H1 (cell line): Measurements from ENCODE around the gene FGFBP3. TPM values are rescaled to one million over a fixed set of nuclear protein-coding genes. Genes with fewer than 3 reads are reported as not detected.

Experiments
- CTCF ChIA-PET: fragments of 300-600 bp; sonication (Branson Sonifier 250); formaldehyde crosslinking; loops from one replicate; lab custom pipeline; 2021; ENCODE audit not compliant: partially characterized antibody; lab: Charles Lee
- POLR2A ChIA-PET: fragments of 300-600 bp; sonication (Branson Sonifier 250); formaldehyde crosslinking; loops from one replicate; lab custom pipeline; 2021; ENCODE audit warnings: inconsistent platforms; ENCODE audit not compliant: partially characterized antibody; lab: Charles Lee
- DNase-seq, 2 experiments: peaks; one replicate each; pipeline versions ENCODE4 v3.0.0 to v3.0.0-alpha.2; 2010 to 2022; ENCODE audit warnings: low spot score in 2 of 2, low read depth in 1 of 2, mixed read lengths in 1 of 2
- FAIRE-seq: peaks from 2 replicates; lab custom pipeline; 2011; peaks lifted over from hg19 to GRCh38; lab: Jason Lieb, UNC
- H2AFZ ChIP-seq: 2 replicates; pipeline ENCODE4 v1.8.1; 2012; ENCODE audit warnings: low read length, inconsistent platforms
- H2AK5ac ChIP-seq: 2 replicates; pipeline ENCODE4 v1.6.1; 2013; ENCODE audit warnings: low read depth, low read length
- H2BK120ac ChIP-seq: replicated peaks from 2 replicates; pipeline ENCODE3; 2013; ENCODE audit warnings: low read depth, low read length, inconsistent platforms
- H2BK12ac ChIP-seq: 2 replicates; pipeline ENCODE4 v1.6.1; 2013; ENCODE audit warnings: low read depth, low read length
- H2BK15ac ChIP-seq: 2 replicates; pipeline ENCODE4 v1.6.1; 2013; ENCODE audit warnings: low read length
- H2BK20ac ChIP-seq: 2 replicates; pipeline ENCODE4 v1.6.1; 2013; ENCODE audit warnings: low read length
- H2BK5ac ChIP-seq: 2 replicates; pipeline ENCODE4 v1.6.1; 2013; ENCODE audit warnings: low read depth, low read length
- H3K14ac ChIP-seq: 2 replicates; pipeline ENCODE4 v1.6.1; 2013; ENCODE audit warnings: inconsistent platforms; ENCODE audit not compliant: insufficient read length
- H3K18ac ChIP-seq: 2 replicates; pipeline ENCODE4 v1.6.1; 2013; ENCODE audit warnings: low read length; ENCODE audit errors: extremely low read depth
- H3K23ac ChIP-seq: 2 replicates; pipeline ENCODE4 v1.6.1; 2013; ENCODE audit warnings: inconsistent platforms; ENCODE audit not compliant: insufficient read length
- H3K23me2 ChIP-seq: 2 replicates; pipeline ENCODE4 v1.6.1; 2013; ENCODE audit warnings: low read depth, low read length
- H3K27ac ChIP-seq: 2 replicates; pipeline ENCODE4 v1.6.1; 2011; ENCODE audit warnings: low read depth, low read length, inconsistent platforms
- H3K27me3 ChIP-seq, 4 experiments: replicated peaks in 1 of 4; 1 replicate in 1 of 4; 2 replicates in 3 of 4; pipeline versions ENCODE4 v1.6.1 to v1.8.1; 2011 to 2013; ENCODE audit warnings: low read length in 3 of 4, mild to moderate bottlenecking in 3 of 4, inconsistent platforms in 2 of 4, mixed read lengths in 2 of 4, moderate library complexity in 1 of 4; ENCODE audit not compliant: control insufficient read depth in 3 of 4, insufficient read depth in 3 of 4; ENCODE audit errors: extremely low read depth in 1 of 4
- H3K36me3 ChIP-seq, 4 experiments: 2 replicates each; pipeline versions ENCODE4 v1.6.1 to v1.8.1; 2011 to 2013; ENCODE audit warnings: mild to moderate bottlenecking in 4 of 4, low read length in 3 of 4, moderate library complexity in 2 of 4, control low read depth in 1 of 4, inconsistent platforms in 1 of 4; ENCODE audit not compliant: insufficient read depth in 4 of 4, control insufficient read depth in 2 of 4
- H3K4ac ChIP-seq: replicated peaks from 2 replicates; pipeline ENCODE3; 2013; ENCODE audit warnings: low read length, low read depth, mixed read lengths, inconsistent platforms; ENCODE audit not compliant: insufficient read length
- H3K4me1 ChIP-seq, 4 experiments: replicated peaks in 1 of 4; 1 replicate in 1 of 4; 2 replicates in 3 of 4; pipeline versions ENCODE4 v1.6.1 to v1.8.1; 2011 to 2013; ENCODE audit warnings: low read length in 3 of 4, inconsistent platforms in 2 of 4, mixed read lengths in 1 of 4; ENCODE audit not compliant: insufficient read depth in 4 of 4, control insufficient read depth in 3 of 4
- H3K4me2 ChIP-seq, 2 experiments: 2 replicates each; pipeline versions ENCODE4 v1.6.1 to v1.8.1; 2011 to 2013; ENCODE audit warnings: low read depth in 2 of 2, low read length in 2 of 2, control low read depth in 1 of 2, inconsistent platforms in 1 of 2, mild to moderate bottlenecking in 1 of 2; ENCODE audit not compliant: insufficient read depth in 1 of 2
- H3K4me3 ChIP-seq, 4 experiments: fragments of 200-600, 300-600 bp in 1 of 4; sonication (generic), shearing (Covaris generic), sonication (Bioruptor Twin) in 1 of 4; 2 replicates each; pipeline versions ENCODE4 v1.5.1 to v1.8.1; 2011 to 2016; ENCODE audit warnings: low read length in 4 of 4, low read depth in 3 of 4, control low read depth in 2 of 4, inconsistent platforms in 2 of 4, mild to moderate bottlenecking in 2 of 4, mixed read lengths in 1 of 4, moderate library complexity in 1 of 4; ENCODE audit not compliant: insufficient read depth in 2 of 4; ENCODE audit errors: extremely low read depth in 1 of 4
- H3K56ac ChIP-seq: replicated peaks from 2 replicates; pipeline ENCODE3; 2013; ENCODE audit warnings: low read depth, mild to moderate bottlenecking, mixed read lengths, low read length, inconsistent platforms; ENCODE audit not compliant: insufficient read length
- H3K79me1 ChIP-seq: 2 replicates; pipeline ENCODE4 v1.6.1; 2013; ENCODE audit warnings: low read depth, low read length, control low read depth
- H3K79me2 ChIP-seq, 2 experiments: 2 replicates each; pipeline versions ENCODE4 v1.6.1 to v1.8.1; 2012 to 2013; ENCODE audit warnings: low read length in 2 of 2, mild to moderate bottlenecking in 2 of 2, inconsistent platforms in 1 of 2; ENCODE audit not compliant: insufficient read depth in 2 of 2, control insufficient read depth in 1 of 2
- H3K9ac ChIP-seq, 4 experiments: replicated peaks in 1 of 4; 1 replicate in 1 of 4; 2 replicates in 3 of 4; pipeline versions ENCODE4 v1.6.1 to v1.8.1; 2011 to 2013; ENCODE audit warnings: low read depth in 3 of 4, low read length in 3 of 4, control low read depth in 2 of 4, mild to moderate bottlenecking in 2 of 4, moderate library complexity in 2 of 4, inconsistent platforms in 1 of 4; ENCODE audit errors: extremely low read depth in 1 of 4
- H3K9me3 ChIP-seq, 2 experiments: 2 replicates each; pipeline versions ENCODE4 v1.6.1 to v1.8.1; 2012 to 2013; ENCODE audit warnings: mild to moderate bottlenecking in 2 of 2, moderate library complexity in 2 of 2, control low read depth in 1 of 2, inconsistent platforms in 1 of 2, low read depth in 1 of 2, low read length in 1 of 2, mixed read lengths in 1 of 2; ENCODE audit not compliant: insufficient read depth in 2 of 2
- H4K20me1 ChIP-seq, 2 experiments: replicated peaks in 1 of 2; 2 replicates each; pipeline versions ENCODE3 to v1.8.1; 2011 to 2013; ENCODE audit warnings: inconsistent platforms in 2 of 2, low read length in 2 of 2, mild to moderate bottlenecking in 1 of 2; ENCODE audit not compliant: insufficient read depth in 2 of 2, control insufficient read depth in 1 of 2
- H4K5ac ChIP-seq: 2 replicates; pipeline ENCODE4 v1.6.1; 2013; ENCODE audit warnings: low read length, low read depth, mixed read lengths, inconsistent platforms; ENCODE audit not compliant: insufficient read length
- H4K8ac ChIP-seq: 2 replicates; pipeline ENCODE4 v1.8.0; 2013; ENCODE audit warnings: mild to moderate bottlenecking, moderate library complexity, low read length, inconsistent platforms; ENCODE audit not compliant: insufficient read depth; ENCODE audit errors: extremely low read depth
- H4K91ac ChIP-seq: replicated peaks from 2 replicates; pipeline ENCODE3; 2013; ENCODE audit warnings: low read length, mixed read lengths, inconsistent platforms; ENCODE audit not compliant: insufficient read length
- CBX5 ChIP-seq: fragments of 300-800, 300-1000 bp; sonication (generic); IDR thresholded peaks from 2 replicates; pipeline ENCODE4 v1.7.1; 2016; ENCODE audit warnings: antibody characterized with exemption, low read length, low read depth
- EGR1 ChIP-seq: IDR thresholded peaks from 2 replicates; pipeline ENCODE4 v1.6.1; 2011; ENCODE audit warnings: low read depth, low read length, borderline replicate concordance
- EZH2 ChIP-seq: fragments of 200-600 bp; sonication (generic); IDR thresholded peaks from 2 replicates; pipeline ENCODE4 v1.7.1; 2012; ENCODE audit warnings: low read depth, mild to moderate bottlenecking, moderate library complexity, low read length, inconsistent platforms; ENCODE audit not compliant: severe bottlenecking
- HDAC2 ChIP-seq, 2 experiments: fragments of 300-600 bp in 1 of 2; sonication (generic) in 1 of 2; IDR thresholded peaks; 2 replicates each; pipeline ENCODE4 v1.6.1; 2011 to 2012; ENCODE audit warnings: low read depth in 2 of 2, low read length in 2 of 2, mild to moderate bottlenecking in 2 of 2, moderate library complexity in 2 of 2, borderline replicate concordance in 1 of 2, inconsistent platforms in 1 of 2
- KDM4A ChIP-seq: IDR thresholded peaks from one replicate; pipeline ENCODE4 v1.7.1; 2012; ENCODE audit warnings: low read depth, mild to moderate bottlenecking, moderate library complexity, low read length, inconsistent platforms; ENCODE audit not compliant: severe bottlenecking
- MAFK ChIP-seq: IDR thresholded peaks from 2 replicates; pipeline ENCODE4 v1.6.1; 2012; ENCODE audit warnings: low read depth, mild to moderate bottlenecking, improper control_type of control experiment, low read length
- POLR2A ChIP-seq, 2 experiments: IDR thresholded peaks; 1 replicate in 1 of 2; 2 replicates in 1 of 2; pipeline ENCODE4 v1.6.1; 2011; ENCODE audit warnings: low read depth in 2 of 2, low read length in 2 of 2, mild to moderate bottlenecking in 2 of 2; ENCODE audit errors: control extremely low read depth in 1 of 2
- RBBP5 ChIP-seq: IDR thresholded peaks from 2 replicates; pipeline ENCODE4 v1.7.1; 2012; ENCODE audit warnings: low read depth, mild to moderate bottlenecking, inconsistent platforms, low read length, moderate library complexity, borderline replicate concordance
- RNF2 ChIP-seq: fragments of 200-900, 300-1000 bp; sonication (generic); IDR thresholded peaks from 2 replicates; pipeline ENCODE4 v1.7.1; 2016; ENCODE audit warnings: borderline replicate concordance, low read depth, mild to moderate bottlenecking, antibody characterized with exemption, low read length; ENCODE audit not compliant: poor library complexity, severe bottlenecking; ENCODE audit errors: missing control alignments
- SP2 ChIP-seq: IDR thresholded peaks from 2 replicates; pipeline ENCODE4 v1.6.1; 2012; ENCODE audit warnings: mild to moderate bottlenecking, low read length, inconsistent platforms
- TAF7 ChIP-seq: optimal IDR thresholded peaks from 2 replicates; pipeline ENCODE3; 2011; ENCODE audit warnings: low read depth, mild to moderate bottlenecking, inconsistent platforms, low read length, moderate library complexity, borderline replicate concordance
- TBP ChIP-seq: IDR thresholded peaks from 2 replicates; pipeline ENCODE4 v1.6.1; 2011; ENCODE audit warnings: low read depth, low read length, improper control_type of control experiment
- YY1 ChIP-seq: IDR thresholded peaks from 2 replicates; pipeline ENCODE4 v1.6.1; 2011; ENCODE audit warnings: low read depth, mild to moderate bottlenecking, low read length
- ZNF274 ChIP-seq: IDR thresholded peaks from 2 replicates; pipeline ENCODE4 v1.7.0; 2012; ENCODE audit warnings: low read length, borderline replicate concordance; ENCODE audit errors: extremely low read depth
- WGBS, 2 experiments: shearing (Covaris generic) in 1 of 2; methylation state at CpG; one replicate each; pipeline versions ENCODE4 v1.1.6 to v1.1.7; 2013 to 2015; ENCODE audit warnings: low lambda C conversion rate in 2 of 2, mixed read lengths in 2 of 2, inconsistent platforms in 1 of 2, low coverage in 1 of 2, missing lambda C conversion rate in 1 of 2; ENCODE audit not compliant: insufficient replicate concordance in 2 of 2, insufficient coverage in 1 of 2, insufficient read length in 1 of 2; ENCODE audit errors: extremely low coverage in 1 of 2, missing lambda C conversion rate in 1 of 2; 5-methylcytosine and 5-hydroxymethylcytosine counted together
- polyA plus RNA-seq, 7 experiments: library from polyadenylated mRNA; depleted of rRNA in 3 of 7; stranded (reverse) in 5 of 7; unstranded in 2 of 7; fragments of >200 nt in 5 of 7; fragments of 200-250 nt in 2 of 7; gene quantifications; 1 replicate in 5 of 7; 2 replicates in 1 of 7; 4 replicates in 1 of 7; pipeline versions ENCODE4 v1.2.1 to v1.2.3, GENCODE V29; 2011 to 2013; ENCODE audit warnings: missing spikeins in 2 of 7, mixed read lengths in 2 of 7
- total RNA-seq: library from RNA; stranded (reverse); fragmentation: NEBNext Ultra II Directional; extraction: Animal tissue kit (Norgen Biotek cat#: 25700); gene quantifications from 2 replicates; pipeline ENCODE4 v1.2.1, GENCODE V29; 2021

The FGFBP3 gene
- total and polyA plus RNA-seq, 2 of the 8 experiments (the other 6 are each of a cell fraction or from before 2014, with no cell fraction given) = 54.6 to 115 TPM

DNA sequence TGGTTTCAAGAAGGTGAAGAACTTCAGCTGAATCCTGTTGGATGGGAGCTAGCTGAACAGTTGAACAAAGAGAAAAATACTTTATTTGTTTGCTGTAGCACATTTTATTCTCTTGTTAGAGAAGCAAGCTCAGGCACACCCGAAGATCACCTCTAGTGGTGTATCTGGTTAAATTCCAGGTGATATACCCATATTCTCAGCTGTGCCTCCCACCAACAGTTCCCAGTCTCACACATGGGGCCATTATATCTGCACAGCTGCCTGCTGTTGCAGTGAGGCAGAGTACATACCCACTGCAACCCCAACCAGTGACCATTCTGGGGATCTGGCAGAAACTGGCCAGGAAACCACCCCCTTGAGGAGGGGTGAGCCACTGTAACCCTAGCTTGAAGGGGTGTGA lies 23.5 kb upstream of the FGFBP3 start:
- Histone ChIP-seq H3K56ac (no peak overlapping the region), H3K9ac (no peak overlapping the region), H3K36me3 (peaks cover 0 to 37% (median 18%) of the 10 kb centered on the region in 4 experiments; a peak in 5 of 8 replicates), H2AK5ac (no peak overlapping the region), H3K4me2 (no peak overlapping the region), H4K8ac (no peak overlapping the region), H3K4me3 (no peak overlapping the region), H2BK5ac (no peak overlapping the region), H3K18ac (no peak overlapping the region), H3K9me3 (no peaks in the 10 kb centered on the region), H3K23me2 (no peaks in the 10 kb centered on the region), H4K91ac (no peak overlapping the region), H2BK12ac (no peak overlapping the region), H2BK15ac (no peak overlapping the region), H3K79me1 (peaks cover 8% of the 10 kb centered on the region), H3K14ac (no peak overlapping the region), H2BK20ac (no peak overlapping the region), H3K79me2 (peaks cover 9 to 90% of the 10 kb centered on the region in 2 experiments; a peak in 3 of 4 replicates), H3K27ac (no peak overlapping the region), H2AFZ (no peak overlapping the region), H3K4me1 (no peaks in the 10 kb centered on the region), H3K4ac (no peak overlapping the region), H3K27me3 (no peaks in the 10 kb centered on the region), H4K20me1 (peaks cover 13 to 17% of the 10 kb centered on the region in 2 experiments), H3K23ac (no peak overlapping the region), H4K5ac (no peak overlapping the region), H2BK120ac (no peak overlapping the region)
- 100% methylated on average over 1 of the region's 1 CpG; no CpG with 5 or more reads in 1 of the 2 experiments for WGBS, 2 experiments
- ChIA-PET CTCF (interaction anchor here (0.7 to 2.6 kb wide), 5 partner anchors 8 to 62 kb away, joined by 3 to 11 read pairs (median 3); partner anchors contain the start of gene BTAF1), POLR2A (interaction anchor here (1.9 kb wide), 1 partner anchor 9 kb away, joined by 6 read pairs; the partner anchor contains the start of gene BTAF1)
- no peak for FAIRE-seq
- DNase-seq = no peak
- TF ChIP-seq RBBP5 (no peak), YY1 (no peak), ZNF274 (no peak), EGR1 (no peak), EZH2 (no peak), KDM4A (no peak), CBX5 (no peak), MAFK (no peak), POLR2A (IDR thresholded peaks at IDR 0.05; ENCODE audit: control extremely low read depth in 1 of 2, low read depth in 2 of 2, low read length in 2 of 2) (no peak), RNF2 (no peak), HDAC2 (IDR thresholded peaks at IDR 0.05; ENCODE audit: borderline replicate concordance in 1 of 2, low read depth in 2 of 2, low read length in 2 of 2) (no peak), TBP (no peak), SP2 (no peak), TAF7 (no peak)
